GM12892 (cell line): Measurements from ENCODE around the gene SLC44A1.

Experiments
- POLR2A ChIP-seq: IDR thresholded peaks from 2 replicates; pipeline ENCODE4 v1.6.1; 2011; ENCODE audit warnings: low read depth, low read length, control low read depth
- POLR2AphosphoS5 ChIP-seq: IDR thresholded peaks from 2 replicates; pipeline ENCODE4 v1.6.1; 2011; ENCODE audit warnings: low read depth, low read length, control low read depth

GRCh38 chr9:105313238-105313637 lies 68.8 kb downstream of the SLC44A1 start:
- TF ChIP-seq POLR2A: no peak
- TF ChIP-seq POLR2AphosphoS5: no peak
